ENCODE results near the gene CDK2AP2. TPM values are rescaled to one million over a fixed set of nuclear protein-coding genes. Genes with fewer than 3 reads are reported as not detected.

The CDK2AP2 gene
- total RNA-seq, 1 donor from 2014 or later: 45.0 TPM

- Histone ChIP-seq H3K27ac (ENCODE audit: low read depth, low read length) (no peak overlapping the region), H4K20me1 (ENCODE audit: insufficient read depth, low read length) (no peaks in the 10 kb centered on the region), H3K9ac (ENCODE audit: low read length) (no peak overlapping the region), H3K4me2 (ENCODE audit: low read length) (no peak overlapping the region), H3K36me3 (ENCODE audit: insufficient read depth, low read length) (no peaks in the 10 kb centered on the region), H2AFZ (ENCODE audit: low read depth, low read length) (no peak overlapping the region), H3K4me1 (ENCODE audit: insufficient read depth, low read length) (peaks cover 7% of the 10 kb centered on the region), H3K79me2 (ENCODE audit: insufficient read depth, low read length) (peaks cover 8% of the 10 kb centered on the region), H3K27me3 (ENCODE audit: insufficient read depth, low read length) (no peaks in the 10 kb centered on the region), H3K4me3 (ENCODE audit: insufficient read depth, low read depth, low read length) (no peak overlapping the region), H3K9me3 (ENCODE audit: insufficient read depth, low read depth, low read length) (no peaks in the 10 kb centered on the region)
- TF ChIP-seq EZH2 (IDR thresholded peaks at IDR 0.05; ENCODE audit: insufficient read depth, low read length): no peak
- TF ChIP-seq, protein P1, sequence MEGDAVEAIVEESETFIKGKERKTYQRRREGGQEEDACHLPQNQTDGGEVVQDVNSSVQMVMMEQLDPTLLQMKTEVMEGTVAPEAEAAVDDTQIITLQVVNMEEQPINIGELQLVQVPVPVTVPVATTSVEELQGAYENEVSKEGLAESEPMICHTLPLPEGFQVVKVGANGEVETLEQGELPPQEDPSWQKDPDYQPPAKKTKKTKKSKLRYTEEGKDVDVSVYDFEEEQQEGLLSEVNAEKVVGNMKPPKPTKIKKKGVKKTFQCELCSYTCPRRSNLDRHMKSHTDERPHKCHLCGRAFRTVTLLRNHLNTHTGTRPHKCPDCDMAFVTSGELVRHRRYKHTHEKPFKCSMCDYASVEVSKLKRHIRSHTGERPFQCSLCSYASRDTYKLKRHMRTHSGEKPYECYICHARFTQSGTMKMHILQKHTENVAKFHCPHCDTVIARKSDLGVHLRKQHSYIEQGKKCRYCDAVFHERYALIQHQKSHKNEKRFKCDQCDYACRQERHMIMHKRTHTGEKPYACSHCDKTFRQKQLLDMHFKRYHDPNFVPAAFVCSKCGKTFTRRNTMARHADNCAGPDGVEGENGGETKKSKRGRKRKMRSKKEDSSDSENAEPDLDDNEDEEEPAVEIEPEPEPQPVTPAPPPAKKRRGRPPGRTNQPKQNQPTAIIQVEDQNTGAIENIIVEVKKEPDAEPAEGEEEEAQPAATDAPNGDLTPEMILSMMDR (IDR thresholded peaks at IDR 0.05; ENCODE audit: insufficient read depth, low read depth, low read length): no peak
- DNase-seq (ENCODE audit: low read depth) (no peak), FAIRE-seq (no peak)
- H3K27me3 Mint-ChIP-seq (ENCODE audit: low read depth, unreplicated experiment): peaks cover 2% of the 10 kb centered on the region
- no peaks in the 10 kb centered on the region for H3K36me3 Mint-ChIP-seq (ENCODE audit: low read depth, unreplicated experiment)
- no peak overlapping the region for H3K4me3 Mint-ChIP-seq (ENCODE audit: unreplicated experiment)
- H3K4me1 Mint-ChIP-seq (ENCODE audit: low read depth, unreplicated experiment): no peaks in the 10 kb centered on the region
- H3K27ac Mint-ChIP-seq (ENCODE audit: unreplicated experiment): no peak overlapping the region
- H3K9me3 Mint-ChIP-seq (ENCODE audit: unreplicated experiment): no peaks in the 10 kb centered on the region
These were observed 35.1 kb downstream of the CDK2AP2 start for GRCh38 chr11:67472882-67473281.

GRCh38 chr11:67470337-67471002 is 37.5 kb downstream of the CDK2AP2 start:
- FAIRE-seq (no peak), DNase-seq (ENCODE audit: low read depth) (no peak)
- no peak for TF ChIP-seq EZH2 (IDR thresholded peaks at IDR 0.05; ENCODE audit: insufficient read depth, low read length)
- TF ChIP-seq, protein P1 (IDR thresholded peaks at IDR 0.05; ENCODE audit: insufficient read depth, low read depth, low read length): no peak
- Mint-ChIP-seq H3K4me1 (ENCODE audit: low read depth, unreplicated experiment) (peaks cover under 1% of the 10 kb centered on the region), H3K36me3 (ENCODE audit: low read depth, unreplicated experiment) (no peaks in the 10 kb centered on the region), H3K27me3 (ENCODE audit: low read depth, unreplicated experiment) (no peaks in the 10 kb centered on the region), H3K27ac (ENCODE audit: unreplicated experiment) (peak overlapping the region; percentile 77), H3K4me3 (ENCODE audit: unreplicated experiment) (peak overlapping the region; percentile 50), H3K9me3 (ENCODE audit: unreplicated experiment) (no peaks in the 10 kb centered on the region)
- no peak overlapping the region for H2AFZ ChIP-seq (ENCODE audit: low read depth, low read length)
- H3K9ac ChIP-seq (ENCODE audit: low read length): no peak overlapping the region
- H3K4me2 ChIP-seq (ENCODE audit: low read length): no peak overlapping the region
- H3K27me3 ChIP-seq (ENCODE audit: insufficient read depth, low read length): no peaks in the 10 kb centered on the region
- H3K4me3 ChIP-seq (ENCODE audit: insufficient read depth, low read depth, low read length): no peak overlapping the region
- H3K79me2 ChIP-seq (ENCODE audit: insufficient read depth, low read length): peaks cover 9% of the 10 kb centered on the region
- peaks cover 10% of the 10 kb centered on the region for H3K4me1 ChIP-seq (ENCODE audit: insufficient read depth, low read length)
- no peaks in the 10 kb centered on the region for H4K20me1 ChIP-seq (ENCODE audit: insufficient read depth, low read length)
- H3K36me3 ChIP-seq (ENCODE audit: insufficient read depth, low read length): no peaks in the 10 kb centered on the region
- no peak overlapping the region for H3K27ac ChIP-seq (ENCODE audit: low read depth, low read length)
- H3K9me3 ChIP-seq (ENCODE audit: insufficient read depth, low read depth, low read length): no peaks in the 10 kb centered on the region

- Histone ChIP-seq H3K27me3 (ENCODE audit: insufficient read depth, low read length) (no peaks in the 10 kb centered on the region), H3K9me3 (ENCODE audit: insufficient read depth, low read depth, low read length) (no peaks in the 10 kb centered on the region), H2AFZ (ENCODE audit: low read depth, low read length) (peak overlapping the region; percentile 81), H3K36me3 (ENCODE audit: insufficient read depth, low read length) (no peaks in the 10 kb centered on the region), H3K79me2 (ENCODE audit: insufficient read depth, low read length) (peaks cover 9% of the 10 kb centered on the region), H4K20me1 (ENCODE audit: insufficient read depth, low read length) (no peaks in the 10 kb centered on the region), H3K4me3 (ENCODE audit: insufficient read depth, low read depth, low read length) (peak overlapping the region; percentile 60), H3K27ac (ENCODE audit: low read depth, low read length) (peak overlapping the region; percentile 57), H3K4me2 (ENCODE audit: low read length) (peak overlapping the region; percentile 89), H3K9ac (ENCODE audit: low read length) (peak overlapping the region; percentile 82), H3K4me1 (ENCODE audit: insufficient read depth, low read length) (peaks cover 10% of the 10 kb centered on the region)
- Mint-ChIP-seq H3K9me3 (ENCODE audit: unreplicated experiment) (no peaks in the 10 kb centered on the region), H3K4me3 (ENCODE audit: unreplicated experiment) (peak overlapping the region; percentile 76), H3K27me3 (ENCODE audit: low read depth, unreplicated experiment) (no peaks in the 10 kb centered on the region), H3K27ac (ENCODE audit: unreplicated experiment) (peak overlapping the region; percentile 53), H3K4me1 (ENCODE audit: low read depth, unreplicated experiment) (peaks cover 4% of the 10 kb centered on the region), H3K36me3 (ENCODE audit: low read depth, unreplicated experiment) (peaks cover 3% of the 10 kb centered on the region)
- DNase-seq (ENCODE audit: low read depth): no peak
- FAIRE-seq: no peak
- TF ChIP-seq, protein P1 (IDR thresholded peaks at IDR 0.05; ENCODE audit: insufficient read depth, low read depth, low read length): no peak
- no peak for TF ChIP-seq EZH2 (IDR thresholded peaks at IDR 0.05; ENCODE audit: insufficient read depth, low read length)
These were observed 38.5 kb downstream of the CDK2AP2 start for GRCh38 chr11:67469508-67469811.

All from astrocyte (in vitro differentiated cells and primary cell).